MCF 10A (cell line): ENCODE data around the gene RIMS1. TPM values are rescaled to one million over a fixed set of nuclear protein-coding genes. Genes with fewer than 3 reads are reported as not detected.

Experiments
- BruUV-seq: library from RNA; stranded (reverse); fragments of 400-500 nt; replicated peaks from 2 replicates; lab custom pipeline; 2021; lab: Mats Ljungman, UMichigan
- CTCF ChIA-PET: fragments of 300-600 bp; sonication (Branson Sonifier 250); formaldehyde crosslinking; extraction: SDS; loops from one replicate; lab custom pipeline; 2021; ENCODE audit warnings: antibody characterized with exemption, inconsistent platforms; lab: Yijun Ruan, JAX
- POLR2A ChIA-PET: fragments of 300-600, 350-650 bp; sonication (Branson Sonifier 250); formaldehyde crosslinking; extraction: SDS; loops from one replicate; lab custom pipeline; 2020; ENCODE audit warnings: antibody characterized with exemption, inconsistent platforms; lab: Yijun Ruan, JAX
- DNase-seq: peaks from one replicate; pipeline ENCODE4 v3.0.0-alpha.2; 2018; ENCODE audit not compliant: unreplicated experiment
- H3K27ac Mint-ChIP-seq: one replicate; pipeline ENCODE4 v1.8.0; 2022; ENCODE audit warnings: mild to moderate bottlenecking, low read depth, mixed read lengths; ENCODE audit not compliant: unreplicated experiment
- H3K27me3 Mint-ChIP-seq: one replicate; pipeline ENCODE4 v1.8.0; 2022; ENCODE audit warnings: mixed read lengths; ENCODE audit not compliant: insufficient read depth, unreplicated experiment
- H3K36me3 Mint-ChIP-seq: one replicate; pipeline ENCODE4 v1.8.0; 2022; ENCODE audit warnings: mild to moderate bottlenecking, moderate library complexity, mixed read lengths; ENCODE audit not compliant: insufficient read depth, unreplicated experiment
- H3K4me1 Mint-ChIP-seq: one replicate; pipeline ENCODE4 v1.8.0; 2022; ENCODE audit warnings: mixed read lengths; ENCODE audit not compliant: insufficient read depth, unreplicated experiment
- H3K4me3 Mint-ChIP-seq: one replicate; pipeline ENCODE4 v1.8.0; 2022; ENCODE audit warnings: mild to moderate bottlenecking, moderate library complexity, mixed read lengths; ENCODE audit not compliant: unreplicated experiment
- H3K9me3 Mint-ChIP-seq: one replicate; pipeline ENCODE4 v1.8.0; 2022; ENCODE audit warnings: mixed read lengths; ENCODE audit not compliant: unreplicated experiment
- intact Hi-C: fragments of 100-400 bp; cut with micrococcal nuclease; formaldehyde crosslinking; loops from 2 replicates; pipeline ENCODE4 v1.14.1; 2022
- total RNA-seq: library from RNA; stranded (reverse); gene quantifications from 2 replicates; pipeline ENCODE4 v1.2.3, GENCODE V29; 2022
- TF ChIP-seq, protein P1 (sequence below): fragments of 200-600 bp; IDR thresholded peaks from one replicate; pipeline ENCODE4 v1.8.0; 2022; ENCODE audit warnings: antibody characterized with exemption, mild to moderate bottlenecking; ENCODE audit not compliant: unreplicated experiment

RIMS1 gene
- total RNA-seq, 1 experiment from 2014 or later = not detected

DNA sequence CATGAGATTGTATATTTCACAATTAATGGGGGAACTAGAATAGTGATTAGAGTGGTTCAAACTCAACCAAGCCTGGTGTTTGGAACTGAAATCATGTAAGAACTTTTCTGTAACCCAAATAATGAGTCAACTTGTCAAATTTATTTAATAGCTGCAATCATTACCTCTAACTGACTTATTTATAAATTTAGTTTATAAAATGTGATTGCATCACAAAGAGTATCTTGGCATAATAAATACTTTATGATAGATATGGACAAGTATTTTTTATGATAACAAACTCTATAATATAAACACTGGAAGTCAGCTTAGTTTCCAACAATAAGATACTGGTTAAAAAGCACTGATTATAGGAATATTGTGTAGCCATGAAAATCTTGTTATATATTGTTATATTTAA, 319.1 kb downstream of the RIMS1 start:
- peaks cover 94% of the 10 kb centered on the region for H3K27me3 Mint-ChIP-seq
- H3K9me3 Mint-ChIP-seq = no peaks in the 10 kb centered on the region
- H3K36me3 Mint-ChIP-seq = no peaks in the 10 kb centered on the region
- H3K4me3 Mint-ChIP-seq = no peak overlapping the region
- ChIA-PET CTCF (no interaction called here), POLR2A (no interaction called here)
- DNase-seq = no peak
- no peaks in the 10 kb centered on the region for H3K4me1 Mint-ChIP-seq
- intact Hi-C loops = no loop called here
- TF ChIP-seq, protein P1, sequence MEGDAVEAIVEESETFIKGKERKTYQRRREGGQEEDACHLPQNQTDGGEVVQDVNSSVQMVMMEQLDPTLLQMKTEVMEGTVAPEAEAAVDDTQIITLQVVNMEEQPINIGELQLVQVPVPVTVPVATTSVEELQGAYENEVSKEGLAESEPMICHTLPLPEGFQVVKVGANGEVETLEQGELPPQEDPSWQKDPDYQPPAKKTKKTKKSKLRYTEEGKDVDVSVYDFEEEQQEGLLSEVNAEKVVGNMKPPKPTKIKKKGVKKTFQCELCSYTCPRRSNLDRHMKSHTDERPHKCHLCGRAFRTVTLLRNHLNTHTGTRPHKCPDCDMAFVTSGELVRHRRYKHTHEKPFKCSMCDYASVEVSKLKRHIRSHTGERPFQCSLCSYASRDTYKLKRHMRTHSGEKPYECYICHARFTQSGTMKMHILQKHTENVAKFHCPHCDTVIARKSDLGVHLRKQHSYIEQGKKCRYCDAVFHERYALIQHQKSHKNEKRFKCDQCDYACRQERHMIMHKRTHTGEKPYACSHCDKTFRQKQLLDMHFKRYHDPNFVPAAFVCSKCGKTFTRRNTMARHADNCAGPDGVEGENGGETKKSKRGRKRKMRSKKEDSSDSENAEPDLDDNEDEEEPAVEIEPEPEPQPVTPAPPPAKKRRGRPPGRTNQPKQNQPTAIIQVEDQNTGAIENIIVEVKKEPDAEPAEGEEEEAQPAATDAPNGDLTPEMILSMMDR = no peak
- no peak overlapping the region for H3K27ac Mint-ChIP-seq
- BruUV-seq = no TSS peak

DNA sequence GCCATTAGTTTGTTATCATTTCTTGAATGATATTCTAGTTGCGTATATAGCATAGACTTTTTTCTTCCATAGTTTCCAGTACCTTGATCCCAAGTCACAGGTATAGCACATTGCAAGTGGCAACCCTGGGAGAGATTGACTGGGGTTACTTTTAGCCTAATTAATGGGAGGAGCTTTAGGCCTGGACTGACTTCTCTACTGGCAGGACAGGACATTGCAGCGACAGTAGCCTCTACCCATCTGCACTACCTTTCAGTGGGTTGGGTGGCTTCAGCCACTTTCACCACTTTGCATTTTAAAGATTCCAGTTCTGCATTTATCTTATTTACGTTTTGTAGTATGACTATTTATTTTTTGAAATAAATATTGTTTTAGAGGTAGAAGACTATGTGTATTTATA, 320.3 kb downstream of the RIMS1 start:
- no peak overlapping the region for H3K27ac Mint-ChIP-seq

DNA sequence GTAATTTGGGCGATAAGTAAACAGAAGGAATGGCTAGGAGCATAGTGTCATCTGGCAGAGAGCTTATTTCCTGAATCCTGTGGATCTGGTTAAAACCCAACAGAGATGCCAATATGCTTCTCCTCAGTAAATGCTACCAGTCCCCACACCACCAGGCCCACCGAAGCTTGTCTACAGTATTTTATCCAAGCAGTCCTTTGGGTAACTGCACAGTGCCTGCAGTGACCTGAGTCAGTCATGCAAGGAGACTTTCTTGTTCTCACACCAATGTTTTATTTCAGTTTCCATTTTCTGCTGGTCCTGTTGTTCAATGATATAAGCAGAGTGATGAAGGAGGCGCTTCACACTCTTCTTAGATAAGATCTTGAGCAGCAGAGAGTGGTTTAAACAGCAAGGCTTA, 326.3 kb downstream of the RIMS1 start:
- H3K27me3 Mint-ChIP-seq = peaks cover 87% of the 10 kb centered on the region
- no TSS peak for BruUV-seq
- DNase-seq = no peak
- no peaks in the 10 kb centered on the region for H3K4me1 Mint-ChIP-seq
- TF ChIP-seq, protein P1 = no peak
- POLR2A ChIA-PET = no interaction called here
- intact Hi-C loops = no loop called here
- CTCF ChIA-PET = no interaction called here
- H3K9me3 Mint-ChIP-seq = no peaks in the 10 kb centered on the region
- no peak overlapping the region for H3K4me3 Mint-ChIP-seq
- no peak overlapping the region for H3K27ac Mint-ChIP-seq
- no peaks in the 10 kb centered on the region for H3K36me3 Mint-ChIP-seq

More for the DNA sequence above, 320.3 kb downstream of the RIMS1 start:
- TF ChIP-seq, protein P1 = no peak
- Mint-ChIP-seq H3K4me3 (no peak overlapping the region), H3K4me1 (no peaks in the 10 kb centered on the region), H3K36me3 (no peaks in the 10 kb centered on the region), H3K27me3 (peaks cover 94% of the 10 kb centered on the region), H3K9me3 (no peaks in the 10 kb centered on the region)
- ChIA-PET POLR2A (no interaction called here), CTCF (no interaction called here)
- BruUV-seq = no TSS peak
- intact Hi-C loops = no loop called here
- no peak for DNase-seq

GRCh38 chr6:72213654-72214053, 327.3 kb downstream of the RIMS1 start:
- Mint-ChIP-seq H3K27ac (no peak overlapping the region), H3K27me3 (peaks cover 87% of the 10 kb centered on the region)
- POLR2A ChIA-PET = no interaction called here

More at GRCh38 chr6:72213654-72214053, 327.3 kb downstream of the RIMS1 start:
- CTCF ChIA-PET = no interaction called here
- Mint-ChIP-seq H3K4me1 (no peaks in the 10 kb centered on the region), H3K36me3 (no peaks in the 10 kb centered on the region), H3K4me3 (no peak overlapping the region), H3K9me3 (no peaks in the 10 kb centered on the region)
- BruUV-seq = no TSS peak
- no peak for DNase-seq
- intact Hi-C loops = no loop called here
- TF ChIP-seq, protein P1 = no peak
